Ovary (tissue), 3 donors: ENCODE results near the gene TEX19.

Experiments used
- CTCF ChIP-seq, 3 donors: fragments of 450-650 bp in 2 of 3; fragments of 200-600 bp in 1 of 3; IDR thresholded peaks; one replicate each; pipeline versions ENCODE4 v1.5.1 to v1.8.0; 2016 to 2022; ENCODE audit warnings: antibody characterized with exemption in 3 of 3, mild to moderate bottlenecking in 1 of 3
- EP300 ChIP-seq: sonication (generic); formaldehyde crosslinking; IDR thresholded peaks from one replicate; pipeline ENCODE4 v1.6.1; 2017; ENCODE audit warnings: antibody characterized with exemption
- POLR2A ChIP-seq: fragments of 450-650 bp; IDR thresholded peaks from one replicate; pipeline ENCODE4 v1.6.1; 2017; ENCODE audit warnings: antibody characterized with exemption, mild to moderate bottlenecking, moderate library complexity
- donor health status: DM: no; HTN: no; CAD: no.

DNA sequence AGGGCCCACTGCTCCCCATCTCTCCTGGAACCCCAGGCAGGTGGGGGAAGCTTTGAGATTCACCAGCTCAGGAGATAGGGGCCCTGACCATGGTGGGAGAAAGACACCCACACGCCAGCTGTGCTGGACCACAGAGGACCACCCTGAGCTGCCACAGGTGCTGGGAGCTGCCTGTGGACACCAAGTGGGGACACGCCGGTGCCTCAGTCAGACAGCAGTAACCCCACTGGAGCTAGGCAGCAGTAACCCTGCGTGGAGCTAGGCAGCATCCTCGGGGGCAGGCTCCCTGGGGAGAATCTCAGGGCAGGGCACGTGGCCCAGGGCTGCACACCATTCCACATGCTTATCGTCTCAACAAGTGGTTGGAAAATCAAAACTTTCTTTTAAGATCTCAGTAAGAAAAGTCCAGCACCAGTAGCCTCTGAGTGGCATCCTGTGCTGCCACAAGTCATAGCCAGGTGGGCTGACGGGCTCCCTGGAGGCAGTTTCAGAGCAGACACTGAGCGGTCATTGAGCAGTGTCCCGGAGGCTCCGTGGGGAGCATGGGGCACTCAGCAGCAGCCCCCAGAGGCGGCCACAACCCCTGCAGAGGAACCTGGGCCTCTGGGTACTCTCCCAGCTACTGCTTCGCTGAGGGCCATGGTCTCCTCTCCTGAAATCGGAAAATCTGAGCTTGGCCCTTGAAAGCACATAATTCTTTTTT is 51.1 kb downstream of the TEX19 start:
- TF ChIP-seq CTCF (IDR thresholded peaks at IDR 0.05) (no peak), POLR2A (no peak), EP300 (no peak)
